GM12875 (cell line): Measurements from ENCODE around the gene MCEE.
A peak's percentile ranks its signal among the peaks of the same experiment; 100 is the strongest.
"Not testable (repeated sequence)": the region's sequence is repeated elsewhere in the genome, so short reads cannot be mapped to it uniquely, and the experiment has no call there.

Experiments used
- H3K4me3 ChIP-seq: one replicate; pipeline ENCODE4 v1.5.1; 2011; ENCODE audit warnings: low read depth, low read length, control low read depth
- CTCF ChIP-seq: IDR thresholded peaks from 2 replicates; pipeline ENCODE4 v1.5.1; 2011; ENCODE audit warnings: low read depth, mild to moderate bottlenecking, control low read depth, inconsistent platforms, low read length, moderate library complexity, borderline replicate concordance; ENCODE audit not compliant: insufficient read depth

MCEE gene

GRCh38 chr2:71083752-71084312 lies 46.2 kb downstream of the MCEE start:
- H3K4me3 ChIP-seq = not testable (repeated sequence)

- H3K4me3 ChIP-seq = not testable (repeated sequence)
Observed at GRCh38 chr2:71083297-71083696, 46.7 kb downstream of the MCEE start.

- no peak overlapping the region for H3K4me3 ChIP-seq
- TF ChIP-seq CTCF = no peak
Observed at GRCh38 chr2:71082402-71083252, 47.4 kb downstream of the MCEE start.

GRCh38 chr2:71078624-71079023 lies 51.4 kb downstream of the MCEE start:
- TF ChIP-seq CTCF = no peak
- H3K4me3 ChIP-seq = no peak overlapping the region

GRCh38 chr2:71074893-71075395 lies 55.1 kb downstream of the MCEE start:
- no peak for TF ChIP-seq CTCF
- no peak overlapping the region for H3K4me3 ChIP-seq

- no peak overlapping the region for H3K4me3 ChIP-seq
- no peak for TF ChIP-seq CTCF
Observed at GRCh38 chr2:71073475-71073874, 56.6 kb downstream of the MCEE start.

- no peak for TF ChIP-seq CTCF
- peak overlapping the region; percentile 33 for H3K4me3 ChIP-seq
Observed at GRCh38 chr2:71072492-71072891, 57.5 kb downstream of the MCEE start.

GRCh38 chr2:71071681-71072398 lies 58.2 kb downstream of the MCEE start:
- peak; percentile 54 for TF ChIP-seq CTCF
- peak overlapping the region; percentile 37 for H3K4me3 ChIP-seq
